DND-41 (cell line): ENCODE measurements around the gene ACAT2.
"Not testable (repeated sequence)": the region's sequence is repeated elsewhere in the genome, so short reads cannot be mapped to it uniquely, and the experiment has no call there.

Experiments used
- CTCF ChIP-seq: IDR thresholded peaks from 2 replicates; pipeline ENCODE4 v1.5.1; 2012; ENCODE audit warnings: borderline replicate concordance, low read length, moderate library complexity, mild to moderate bottlenecking; ENCODE audit not compliant: poor library complexity, severe bottlenecking; ENCODE audit errors: extremely low read depth
- EZH2 ChIP-seq: IDR thresholded peaks from 3 replicates; pipeline ENCODE4 v1.6.1; 2012; ENCODE audit warnings: borderline replicate concordance, low read depth, mild to moderate bottlenecking, moderate library complexity, low read length, inconsistent platforms; ENCODE audit not compliant: severe bottlenecking

- not testable (repeated sequence) for TF ChIP-seq CTCF, EZH2
These were observed 49.5 kb upstream of the ACAT2 start for GRCh38 chr6:159712389-159712788.
